NCI-H1417 (cell line): ENCODE data around the gene FAM193B.

Experiments
- DNase-seq, 3 experiments: peaks; one replicate each; lab custom pipeline; 2025; lab: John Stamatoyannopoulos, UW

FAM193B gene

GRCh38 chr5:177470759-177471536, 83.4 kb downstream of the FAM193B start:
- no peak for DNase-seq
